Stomach (tissue), 4 donors: ENCODE measurements around the gene SLC5A1.

Experiments
- POLR2A ChIP-seq, 4 donors: fragments of 450-650 bp; IDR thresholded peaks; one replicate each; pipeline ENCODE4 v1.6.1; 2016; ENCODE audit warnings: antibody characterized with exemption in 4 of 4, control low read depth in 2 of 4, mild to moderate bottlenecking in 1 of 4, moderate library complexity in 1 of 4
- TF ChIP-seq, protein P1 (sequence below), 7 experiments: fragments of 450-650 bp in 4 of 7; fragments of 200-600 bp in 3 of 7; sonication (generic) in 3 of 7; IDR thresholded peaks; one replicate each; pipeline ENCODE4 v1.5.1; 2016 to 2019; ENCODE audit warnings: antibody characterized with exemption in 7 of 7, control low read depth in 2 of 7, mild to moderate bottlenecking in 1 of 7

DNA sequence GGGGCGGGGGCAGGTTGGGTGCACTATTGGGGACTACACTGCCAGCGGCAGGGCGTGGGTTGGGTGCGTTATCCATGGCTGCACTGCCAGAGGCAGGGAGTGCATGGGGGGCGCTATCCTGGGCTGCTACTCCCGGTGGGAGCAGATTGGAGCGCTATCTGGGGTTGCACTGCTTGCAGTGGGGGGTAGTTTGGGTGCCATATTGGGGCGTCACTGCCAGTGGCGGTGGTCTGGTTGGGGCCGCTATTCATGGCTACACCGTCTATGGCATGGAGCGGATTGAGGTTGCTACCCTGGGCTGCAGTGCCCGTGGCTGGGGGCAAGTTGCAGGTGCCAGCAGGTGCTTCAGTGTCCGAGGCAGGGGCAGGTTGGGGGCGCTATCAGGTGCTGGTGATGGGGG lies 79.8 kb downstream of the SLC5A1 start:
- no peak for TF ChIP-seq POLR2A (IDR thresholded peaks at IDR 0.05)
- TF ChIP-seq, protein P1, sequence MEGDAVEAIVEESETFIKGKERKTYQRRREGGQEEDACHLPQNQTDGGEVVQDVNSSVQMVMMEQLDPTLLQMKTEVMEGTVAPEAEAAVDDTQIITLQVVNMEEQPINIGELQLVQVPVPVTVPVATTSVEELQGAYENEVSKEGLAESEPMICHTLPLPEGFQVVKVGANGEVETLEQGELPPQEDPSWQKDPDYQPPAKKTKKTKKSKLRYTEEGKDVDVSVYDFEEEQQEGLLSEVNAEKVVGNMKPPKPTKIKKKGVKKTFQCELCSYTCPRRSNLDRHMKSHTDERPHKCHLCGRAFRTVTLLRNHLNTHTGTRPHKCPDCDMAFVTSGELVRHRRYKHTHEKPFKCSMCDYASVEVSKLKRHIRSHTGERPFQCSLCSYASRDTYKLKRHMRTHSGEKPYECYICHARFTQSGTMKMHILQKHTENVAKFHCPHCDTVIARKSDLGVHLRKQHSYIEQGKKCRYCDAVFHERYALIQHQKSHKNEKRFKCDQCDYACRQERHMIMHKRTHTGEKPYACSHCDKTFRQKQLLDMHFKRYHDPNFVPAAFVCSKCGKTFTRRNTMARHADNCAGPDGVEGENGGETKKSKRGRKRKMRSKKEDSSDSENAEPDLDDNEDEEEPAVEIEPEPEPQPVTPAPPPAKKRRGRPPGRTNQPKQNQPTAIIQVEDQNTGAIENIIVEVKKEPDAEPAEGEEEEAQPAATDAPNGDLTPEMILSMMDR (IDR thresholded peaks at IDR 0.05): no peak
